A673 (cell line): Measurements from ENCODE around the gene HMCN2.

Source experiments
- EZH2 ChIP-seq: fragments of 200-600 bp; sonication (generic); IDR thresholded peaks from 2 replicates; pipeline ENCODE4 v1.6.1; 2017; ENCODE audit warnings: borderline replicate concordance, low read depth, mild to moderate bottlenecking, mixed read lengths, antibody characterized with exemption, low read length; ENCODE audit not compliant: poor library complexity, severe bottlenecking
- TF ChIP-seq, protein P1 (sequence below): fragments of 300-800, 200-600 bp; sonication (generic); conservative IDR thresholded peaks from 2 replicates; pipeline ENCODE4 v1.5.1; 2017; ENCODE audit warnings: low read depth, mild to moderate bottlenecking, antibody characterized with exemption, low read length, moderate library complexity, mixed read lengths

DNA sequence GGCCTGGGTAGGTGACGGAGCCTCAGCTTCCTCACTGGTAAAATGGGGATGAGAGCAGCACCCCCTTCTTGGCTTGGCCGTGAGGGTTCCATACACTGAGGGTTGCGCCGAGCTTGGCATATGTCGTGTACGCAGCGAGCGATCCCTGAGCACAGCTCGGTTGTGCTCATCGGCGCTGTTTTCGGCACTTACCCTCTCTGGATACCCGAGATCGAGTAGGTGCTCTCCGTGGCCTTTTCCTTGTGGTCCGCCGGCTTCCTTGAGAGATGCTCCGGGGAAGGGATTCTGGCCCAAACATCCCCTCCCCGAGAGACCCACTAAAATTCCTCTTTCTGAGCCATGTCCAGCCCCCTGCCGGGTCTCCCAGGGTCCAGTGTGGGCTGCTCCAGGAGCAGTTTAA lies 40.0 kb upstream of the HMCN2 start:
- no peak for TF ChIP-seq EZH2
- TF ChIP-seq, protein P1, sequence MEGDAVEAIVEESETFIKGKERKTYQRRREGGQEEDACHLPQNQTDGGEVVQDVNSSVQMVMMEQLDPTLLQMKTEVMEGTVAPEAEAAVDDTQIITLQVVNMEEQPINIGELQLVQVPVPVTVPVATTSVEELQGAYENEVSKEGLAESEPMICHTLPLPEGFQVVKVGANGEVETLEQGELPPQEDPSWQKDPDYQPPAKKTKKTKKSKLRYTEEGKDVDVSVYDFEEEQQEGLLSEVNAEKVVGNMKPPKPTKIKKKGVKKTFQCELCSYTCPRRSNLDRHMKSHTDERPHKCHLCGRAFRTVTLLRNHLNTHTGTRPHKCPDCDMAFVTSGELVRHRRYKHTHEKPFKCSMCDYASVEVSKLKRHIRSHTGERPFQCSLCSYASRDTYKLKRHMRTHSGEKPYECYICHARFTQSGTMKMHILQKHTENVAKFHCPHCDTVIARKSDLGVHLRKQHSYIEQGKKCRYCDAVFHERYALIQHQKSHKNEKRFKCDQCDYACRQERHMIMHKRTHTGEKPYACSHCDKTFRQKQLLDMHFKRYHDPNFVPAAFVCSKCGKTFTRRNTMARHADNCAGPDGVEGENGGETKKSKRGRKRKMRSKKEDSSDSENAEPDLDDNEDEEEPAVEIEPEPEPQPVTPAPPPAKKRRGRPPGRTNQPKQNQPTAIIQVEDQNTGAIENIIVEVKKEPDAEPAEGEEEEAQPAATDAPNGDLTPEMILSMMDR = no peak
